BLaER1 treated with 17β-estradiol and CSF1 and Interleukin-3, amounts not matched to agents 10 nM and 100 nM (cell line): ENCODE measurements around the gene CBLC.

ENCODE experiments used
- H3K27ac ChIP-seq, 11 experiments: shearing (Covaris generic); formaldehyde crosslinking; 2 replicates each; pipeline ENCODE4 v1.8.1; 2022
- H3K27me3 ChIP-seq, 11 experiments: shearing (Covaris generic); formaldehyde crosslinking; 2 replicates each; pipeline ENCODE4 v1.8.1; 2022
- H3K36me3 ChIP-seq, 11 experiments: shearing (Covaris generic); formaldehyde crosslinking; 2 replicates each; pipeline ENCODE4 v1.8.1; 2022
- H3K4me1 ChIP-seq, 10 experiments: shearing (Covaris generic); formaldehyde crosslinking; 2 replicates each; pipeline ENCODE4 v1.8.1; 2022
- H3K4me2 ChIP-seq, 11 experiments: shearing (Covaris generic); formaldehyde crosslinking; 2 replicates each; pipeline ENCODE4 v1.8.1; 2022
- H3K4me3 ChIP-seq, 10 experiments: shearing (Covaris generic); formaldehyde crosslinking; 2 replicates each; pipeline ENCODE4 v1.8.1; 2022
- H3K9ac ChIP-seq, 11 experiments: shearing (Covaris generic); formaldehyde crosslinking; 2 replicates each; pipeline ENCODE4 v1.8.1; 2022
- H3K9me3 ChIP-seq, 11 experiments: shearing (Covaris generic); formaldehyde crosslinking; replicated peaks in 1 of 11; 2 replicates each; pipeline ENCODE4 v1.8.1; 2022
- H4K20me1 ChIP-seq, 11 experiments: shearing (Covaris generic); formaldehyde crosslinking; 2 replicates each; pipeline ENCODE4 v1.8.1; 2022
- Cebpa-rat ChIP-seq, 11 experiments: shearing (Covaris generic); IDR thresholded peaks; 2 replicates each; pipeline ENCODE4 v1.8.1; 2022

CBLC gene

GRCh38 chr19:44814517-44814916, 36.8 kb downstream of the CBLC start:
- no peaks in the 10 kb centered on the region for H4K20me1 ChIP-seq
- no peaks in the 10 kb centered on the region; a peak in 2 of 22 replicates for H3K36me3 ChIP-seq
- peaks cover 1 to 10% (median 6%) of the 10 kb centered on the region in 10 experiments; a peak in 18 of 20 replicates for H3K4me1 ChIP-seq
- no peak for TF ChIP-seq Cebpa-rat (IDR thresholded peaks at IDR 0.05)
- H3K4me3 ChIP-seq: no peak overlapping the region
- H3K27me3 ChIP-seq: no peaks in the 10 kb centered on the region; a peak in 1 of 22 replicates
- H3K9ac ChIP-seq: no peak overlapping the region
- no peak overlapping the region for H3K4me2 ChIP-seq
- no peaks in the 10 kb centered on the region for H3K9me3 ChIP-seq
- H3K27ac ChIP-seq: no peak overlapping the region

- Histone ChIP-seq H3K9ac (no peak overlapping the region), H3K4me1 (peaks cover 0 to 12% (median 4%) of the 10 kb centered on the region in 10 experiments; a peak in 12 of 20 replicates), H3K4me3 (no peak overlapping the region), H3K27me3 (no peaks in the 10 kb centered on the region), H3K9me3 (no peaks in the 10 kb centered on the region), H4K20me1 (no peaks in the 10 kb centered on the region), H3K36me3 (no peaks in the 10 kb centered on the region; a peak in 2 of 22 replicates), H3K4me2 (no peak overlapping the region), H3K27ac (no peak overlapping the region)
- TF ChIP-seq Cebpa-rat (IDR thresholded peaks at IDR 0.05): no peak
Measured at GRCh38 chr19:44816301-44816700, 38.6 kb downstream of the CBLC start.

GRCh38 chr19:44817725-44818465, 40.2 kb downstream of the CBLC start:
- TF ChIP-seq Cebpa-rat (IDR thresholded peaks at IDR 0.05): no peak
- Histone ChIP-seq H4K20me1 (no peaks in the 10 kb centered on the region), H3K9ac (no peak overlapping the region; a peak in 1 of 22 replicates), H3K9me3 (no peaks in the 10 kb centered on the region), H3K4me2 (no peak overlapping the region), H3K4me1 (peaks cover 0 to 28% (median 17%) of the 10 kb centered on the region in 10 experiments; a peak in 17 of 20 replicates), H3K27me3 (no peaks in the 10 kb centered on the region), H3K4me3 (no peak overlapping the region), H3K27ac (no peak overlapping the region), H3K36me3 (no peaks in the 10 kb centered on the region; a peak in 2 of 22 replicates)

- TF ChIP-seq Cebpa-rat (IDR thresholded peaks at IDR 0.05): no peak
- Histone ChIP-seq H3K27ac (no peak overlapping the region), H3K36me3 (no peaks in the 10 kb centered on the region; a peak in 2 of 22 replicates), H3K4me3 (no peak overlapping the region), H3K4me1 (peaks cover 0 to 31% (median 18%) of the 10 kb centered on the region in 10 experiments; a peak in 17 of 20 replicates), H3K4me2 (no peak overlapping the region), H3K9me3 (no peaks in the 10 kb centered on the region), H3K9ac (no peak overlapping the region), H4K20me1 (no peaks in the 10 kb centered on the region), H3K27me3 (no peaks in the 10 kb centered on the region)
Measured at GRCh38 chr19:44818466-44819031, 40.9 kb downstream of the CBLC start.

GRCh38 chr19:44819246-44819832, 41.6 kb downstream of the CBLC start:
- H3K27ac ChIP-seq: no peak overlapping the region
- TF ChIP-seq Cebpa-rat (IDR thresholded peaks at IDR 0.05): no peak
- no peak overlapping the region for H3K4me2 ChIP-seq
- H3K4me3 ChIP-seq: no peak overlapping the region
- H3K9me3 ChIP-seq: no peaks in the 10 kb centered on the region
- peaks cover 0 to 28% (median 18%) of the 10 kb centered on the region in 10 experiments; a peak in 17 of 20 replicates for H3K4me1 ChIP-seq
- no peaks in the 10 kb centered on the region for H4K20me1 ChIP-seq
- no peak overlapping the region for H3K9ac ChIP-seq
- no peaks in the 10 kb centered on the region for H3K27me3 ChIP-seq
- H3K36me3 ChIP-seq: no peaks in the 10 kb centered on the region

GRCh38 chr19:44820648-44821609, 43.2 kb downstream of the CBLC start:
- H3K4me2 ChIP-seq: peak overlapping the region in 6 of 11 experiments; percentile 33 to 72 (median 60); a peak in 9 of 22 replicates
- no peaks in the 10 kb centered on the region for H3K9me3 ChIP-seq
- no peaks in the 10 kb centered on the region for H3K36me3 ChIP-seq
- H3K4me3 ChIP-seq: no peak overlapping the region
- H3K9ac ChIP-seq: no peak overlapping the region
- TF ChIP-seq Cebpa-rat (IDR thresholded peaks at IDR 0.05): no peak
- no peak overlapping the region for H3K27ac ChIP-seq
- peaks cover 0 to 25% (median 18%) of the 10 kb centered on the region in 10 experiments; a peak in 17 of 20 replicates for H3K4me1 ChIP-seq
- H4K20me1 ChIP-seq: no peaks in the 10 kb centered on the region
- no peaks in the 10 kb centered on the region for H3K27me3 ChIP-seq

GRCh38 chr19:44822177-44822576, 44.5 kb downstream of the CBLC start:
- no peaks in the 10 kb centered on the region for H4K20me1 ChIP-seq
- H3K27ac ChIP-seq: no peak overlapping the region
- TF ChIP-seq Cebpa-rat (IDR thresholded peaks at IDR 0.05): no peak
- peak overlapping the region in 7 of 11 experiments; percentile 4 to 68 (median 23); a peak in 5 of 22 replicates for H3K4me2 ChIP-seq
- H3K27me3 ChIP-seq: no peaks in the 10 kb centered on the region
- no peaks in the 10 kb centered on the region for H3K36me3 ChIP-seq
- H3K4me3 ChIP-seq: no peak overlapping the region
- H3K9me3 ChIP-seq: no peaks in the 10 kb centered on the region
- no peak overlapping the region for H3K9ac ChIP-seq
- H3K4me1 ChIP-seq: peaks cover 0 to 25% (median 18%) of the 10 kb centered on the region in 10 experiments; a peak in 17 of 20 replicates

- no peak for TF ChIP-seq Cebpa-rat (IDR thresholded peaks at IDR 0.05)
- Histone ChIP-seq H3K4me1 (peaks cover 0 to 25% (median 18%) of the 10 kb centered on the region in 10 experiments; a peak in 17 of 20 replicates), H3K4me3 (no peak overlapping the region), H3K9me3 (no peaks in the 10 kb centered on the region), H3K9ac (no peak overlapping the region), H3K36me3 (no peaks in the 10 kb centered on the region), H3K27ac (no peak overlapping the region), H3K4me2 (peak overlapping the region in 3 of 11 experiments; percentile 23 to 68 (median 29); a peak in 3 of 22 replicates), H3K27me3 (no peaks in the 10 kb centered on the region), H4K20me1 (no peaks in the 10 kb centered on the region)
Measured at GRCh38 chr19:44822670-44823372, 45.1 kb downstream of the CBLC start.
